Aorta (tissue), 5 donors: Measurements from ENCODE around the gene PA2G4. TPM values are rescaled to one million over a fixed set of nuclear protein-coding genes. Genes with fewer than 3 reads are reported as not detected.
A peak's percentile ranks its signal among the peaks of the same experiment; 100 is the strongest.
"Not testable (repeated sequence)": the region's sequence is repeated elsewhere in the genome, so short reads cannot be mapped to it uniquely, and the experiment has no call there.

ENCODE experiments used
- ATAC-seq: fragments of 200-7000 bp; cut with Tn5 transposase; one replicate; pipeline ENCODE4 v1.9.1; 2022; ENCODE audit warnings: moderate library complexity; ENCODE audit not compliant: low FRiP score
- DNase-seq, 2 donors: peaks; one replicate each; pipeline ENCODE4 v3.0.0-alpha.2; 2020
- H3K27ac ChIP-seq, 2 donors: one replicate each; pipeline ENCODE4 v1.5.1; 2013; ENCODE audit warnings: low read length in 2 of 2, mild to moderate bottlenecking in 2 of 2, moderate library complexity in 2 of 2, control low read depth in 1 of 2, inconsistent platforms in 1 of 2, low read depth in 1 of 2
- H3K27me3 ChIP-seq, 2 donors: one replicate each; pipeline ENCODE4 v1.6.1; 2013; ENCODE audit warnings: control low read depth in 1 of 2, low read length in 1 of 2, mild to moderate bottlenecking in 1 of 2, moderate library complexity in 1 of 2; ENCODE audit not compliant: insufficient read depth in 2 of 2, control insufficient read depth in 1 of 2
- H3K36me3 ChIP-seq, 2 donors: one replicate each; pipeline ENCODE4 v1.6.1; 2013; ENCODE audit warnings: control low read depth in 1 of 2, low read length in 1 of 2, mild to moderate bottlenecking in 1 of 2; ENCODE audit not compliant: insufficient read depth in 2 of 2, control insufficient read depth in 1 of 2
- H3K4me1 ChIP-seq, 2 donors: one replicate each; pipeline ENCODE4 v1.6.1; 2013; ENCODE audit warnings: low read length in 2 of 2, control low read depth in 1 of 2, mild to moderate bottlenecking in 1 of 2, moderate library complexity in 1 of 2; ENCODE audit not compliant: insufficient read depth in 2 of 2, control insufficient read depth in 1 of 2
- H3K4me3 ChIP-seq, 2 donors: one replicate each; pipeline ENCODE4 v1.5.1; 2013; ENCODE audit warnings: low read length in 2 of 2, control low read depth in 1 of 2, mild to moderate bottlenecking in 1 of 2
- H3K9me3 ChIP-seq: one replicate; pipeline ENCODE4 v1.6.1; 2013; ENCODE audit warnings: mild to moderate bottlenecking, low read length; ENCODE audit not compliant: control insufficient read depth
- WGBS, 2 donors: extraction: QIAGEN DNeasy Blood & Tissue Kit; methylation state at CpG; one replicate each; pipeline ENCODE4 v1.1.7; 2013; 5-methylcytosine and 5-hydroxymethylcytosine counted together
- intact Hi-C, 2 donors: fragments of 100-400 bp; cut with DNase I; formaldehyde crosslinking; loops; one replicate each; pipeline versions ENCODE4 v1.14.2 to v1.15.0; 2022
- polyA plus RNA-seq, 2 donors: library from polyadenylated mRNA; stranded (reverse); fragments of 200-250 nt; gene quantifications; one replicate each; pipeline ENCODE4 v1.2.3, GENCODE V29; 2013
- total RNA-seq, 2 donors: library from RNA; stranded (reverse); fragmentation: NEBNext Ultra II Directional; extraction: Animal tissue kit (Norgen Biotek cat#: 25700); gene quantifications; one replicate each; pipeline ENCODE4 v1.2.1, GENCODE V29; 2021
- donor health status: healthy with polysubstance abuse.
- donor health status: Bipolar disorder and iron deficiency.
- donor health status: DM: no; HTN: no; CAD: no.
- donor health status: DM: no; HTN: no; CAD: no.
- donor health status: DM: yes; HTN: yes; CAD: no.

PA2G4 gene
- total and polyA plus RNA-seq, 4 donors, result 59.9 to 80.8 (median 71.5) TPM

DNA sequence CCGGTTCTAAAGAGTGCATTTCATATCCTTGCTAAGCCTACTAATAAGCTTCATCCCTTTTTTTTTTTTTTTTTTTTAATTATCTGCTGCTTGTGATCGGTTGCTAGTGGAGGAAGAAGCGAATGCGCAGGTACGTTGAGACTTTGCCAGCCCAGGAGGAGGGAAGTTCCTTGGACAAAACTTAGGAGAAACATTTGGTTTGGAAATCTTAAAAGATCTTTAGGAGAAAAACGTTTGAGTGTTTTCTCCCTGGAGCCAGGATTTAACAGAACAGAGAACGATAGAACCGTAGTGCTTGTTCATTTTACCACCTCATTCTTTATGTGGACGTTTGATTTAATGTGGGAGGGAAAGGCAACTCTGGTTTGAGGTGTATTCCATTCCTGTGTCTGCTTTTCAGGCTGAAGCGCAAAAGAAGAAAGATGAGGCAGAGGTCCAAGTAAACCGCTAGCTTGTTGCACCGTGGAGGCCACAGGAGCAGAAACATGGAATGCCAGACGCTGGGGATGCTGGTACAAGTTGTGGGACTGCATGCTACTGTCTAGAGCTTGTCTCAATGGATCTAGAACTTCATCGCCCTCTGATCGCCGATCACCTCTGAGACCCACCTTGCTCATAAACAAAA is 12.8 kb downstream of the PA2G4 start:
- H3K4me3 ChIP-seq, result peak overlapping the region; percentile 93 to 99
- not testable (repeated sequence) for DNase-seq, H3K36me3 ChIP-seq, H3K9me3 ChIP-seq, ATAC-seq, H3K4me1 ChIP-seq, H3K27me3 ChIP-seq
- 1 to 2% methylated on average over 12 of the region's 16 CpGs for WGBS, 2 donors
- intact Hi-C loops, result loop anchor here in 1 of 2 donors (5.0 kb wide), 1 partner anchor 40 kb away; the partner anchor contains the start of gene MYL6
- H3K27ac ChIP-seq, result peak overlapping the region; percentile 72 to 91

DNA sequence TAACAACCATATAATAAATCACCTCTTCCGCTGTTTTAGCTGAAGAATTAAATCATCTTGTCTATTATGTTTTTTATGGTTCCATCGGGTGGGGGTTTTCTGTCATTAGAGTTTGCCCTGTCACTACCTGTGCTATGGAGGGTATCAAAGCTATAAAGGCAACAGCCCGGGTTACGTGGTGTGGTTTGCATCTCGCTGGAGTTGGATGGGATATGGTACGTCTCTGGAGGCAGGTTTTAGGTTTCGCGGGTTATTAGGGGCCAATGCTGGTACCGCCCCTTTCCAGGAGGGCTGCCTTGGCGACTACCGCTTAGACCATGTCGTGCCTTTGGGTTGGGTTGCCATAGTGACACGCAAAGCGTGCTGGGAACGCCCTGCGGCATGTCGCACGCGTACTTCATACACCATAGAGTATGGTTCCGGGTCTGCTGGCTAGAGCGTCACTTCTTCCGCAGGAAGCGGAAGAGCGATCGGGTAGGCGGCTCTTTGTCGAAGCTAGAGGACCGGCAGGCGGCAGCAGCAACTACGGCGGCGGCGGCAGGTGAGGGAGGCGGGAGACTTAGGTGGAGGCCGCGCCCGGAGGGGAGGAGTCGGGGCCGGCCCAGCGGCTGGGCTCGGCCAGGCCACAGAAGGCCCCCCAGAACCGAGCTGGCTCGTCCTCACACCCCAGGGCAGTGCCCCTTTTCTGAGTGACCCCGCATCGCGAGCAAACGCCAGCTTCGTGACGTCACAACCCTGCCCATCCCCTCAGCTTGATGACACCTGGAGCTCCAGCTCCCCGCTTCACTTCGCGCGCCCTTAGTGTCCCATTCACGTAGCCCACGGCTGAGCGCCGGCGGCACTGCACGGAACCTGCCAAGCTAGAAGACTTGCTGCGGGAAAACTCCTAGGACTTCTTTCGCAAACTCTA is 13.7 kb downstream of the PA2G4 start, which contains the start of gene ZC3H10:
Gene ZC3H10, plus strand, starts transcription at position 489 of the 910 bp plus-strand sequence. CDS start 2,297 bp downstream, outside the sequence.
- WGBS, 2 donors, result 0% methylated on average over 50 to 61 of the region's 61 CpGs
- Histone ChIP-seq H3K9me3 (no peaks in the 10 kb centered on the region), H3K27me3 (peaks cover 0 to 3% of the 10 kb centered on the region in 2 donors), H3K36me3 (no peaks in the 10 kb centered on the region), H3K27ac (peak within 1 kb of the TSS; percentile 91 to 98), H3K4me3 (peak within 1 kb of the TSS; percentile 93 to 99), H3K4me1 (peaks cover 0 to 6% of the 10 kb centered on the region in 2 donors)
- intact Hi-C loops, result loop anchor here (2.0 to 5.0 kb wide), 4 partner anchors 39 to 107 kb away; partner anchors contain the start of genes MYL6 (in 1 of the 2), NABP2 (in 1 of the 2) and SMARCC2 (in 1 of the 2)
- ATAC-seq (peak; percentile 92), DNase-seq (peak; percentile 98 to 99)

DNA sequence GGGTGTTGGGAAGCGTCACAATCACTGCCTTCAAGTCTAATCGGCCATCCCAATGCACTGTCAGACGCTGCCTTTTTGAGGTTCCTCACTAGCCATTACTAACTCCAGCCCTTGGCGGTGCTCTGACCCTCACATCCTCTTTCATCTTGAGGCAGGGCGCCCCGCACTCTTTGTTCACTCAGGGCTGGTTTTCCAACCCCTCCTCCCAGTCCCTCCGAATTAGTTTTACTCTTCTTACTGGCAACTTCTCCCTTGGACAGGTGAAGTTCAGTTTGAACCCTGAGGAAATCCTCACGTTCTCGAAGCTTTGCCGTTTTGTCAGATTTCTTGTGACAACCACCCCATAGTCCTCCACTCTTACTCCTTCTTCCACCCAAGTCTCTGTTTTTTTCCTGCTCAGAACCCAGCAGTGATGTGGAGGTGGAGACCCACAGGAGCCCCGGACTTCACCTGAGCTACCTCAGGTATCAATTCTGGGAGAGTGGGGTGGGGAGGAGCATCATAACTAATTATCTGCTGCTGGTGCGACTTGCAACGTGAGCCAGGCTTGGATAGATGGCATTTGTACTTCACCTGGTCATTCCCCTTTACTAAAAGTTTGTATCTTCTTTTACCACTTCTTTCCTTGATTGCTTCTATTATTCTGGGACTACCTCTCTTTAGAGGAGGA is 14.5 kb downstream of the PA2G4 start:
- Histone ChIP-seq H3K27ac (peak overlapping the region in 1 of 2 donors; percentile 98), H3K9me3 (no peaks in the 10 kb centered on the region), H3K36me3 (no peaks in the 10 kb centered on the region), H3K4me1 (peaks cover 0 to 6% of the 10 kb centered on the region in 2 donors), H3K4me3 (peak overlapping the region; percentile 55 to 79), H3K27me3 (peaks cover 0 to 3% of the 10 kb centered on the region in 2 donors)
- no peak for ATAC-seq
- DNase-seq, result no peak
- intact Hi-C loops, result loop anchor here (1.0 to 5.0 kb wide), 5 partner anchors 38 to 106 kb away; partner anchors contain the start of genes SMARCC2 (in 2 of the 2), MYL6 (in 1 of the 2) and NABP2 (in 1 of the 2)
- 8 to 10% methylated on average over 13 of the region's 13 CpGs for WGBS, 2 donors

DNA sequence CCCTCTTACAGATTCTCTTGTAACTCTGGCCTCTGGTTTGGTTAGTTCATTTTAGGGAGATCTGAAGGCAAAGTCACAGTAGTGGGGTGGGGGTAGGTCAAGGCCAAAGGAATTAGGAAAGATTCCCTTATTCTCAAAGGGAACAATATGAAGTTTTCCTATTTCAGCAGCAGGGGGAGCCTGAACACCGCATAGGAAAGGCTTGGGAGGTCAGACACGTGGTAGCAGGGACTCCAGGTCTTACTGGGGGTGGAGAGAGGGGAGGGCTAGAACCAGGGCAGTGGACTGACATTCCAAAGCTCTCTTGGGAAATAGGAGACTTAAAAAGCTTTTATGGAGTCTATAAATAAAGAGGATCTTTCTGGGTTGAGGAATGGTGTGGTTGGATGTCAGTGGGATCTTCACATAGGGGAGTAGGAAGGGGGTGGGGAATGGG is 15.0 kb downstream of the PA2G4 start:
- H3K9me3 ChIP-seq, result no peaks in the 10 kb centered on the region
- DNase-seq (peak in 1 of 2 donors; percentile 84), ATAC-seq (peak; percentile 72)
- peaks cover 0 to 6% of the 10 kb centered on the region in 2 donors for H3K4me1 ChIP-seq
- WGBS, 2 donors, result 0% methylated on average over 2 of the region's 2 CpGs
- H3K4me3 ChIP-seq, result no peak overlapping the region
- no peaks in the 10 kb centered on the region for H3K36me3 ChIP-seq
- intact Hi-C loops, result loop anchor here (1.0 to 5.0 kb wide), 5 partner anchors 38 to 105 kb away; partner anchors contain the start of genes SMARCC2 (in 2 of the 2), MYL6 (in 1 of the 2) and NABP2 (in 1 of the 2)
- peaks cover 0 to 3% of the 10 kb centered on the region in 2 donors for H3K27me3 ChIP-seq
- no peak overlapping the region for H3K27ac ChIP-seq

DNA sequence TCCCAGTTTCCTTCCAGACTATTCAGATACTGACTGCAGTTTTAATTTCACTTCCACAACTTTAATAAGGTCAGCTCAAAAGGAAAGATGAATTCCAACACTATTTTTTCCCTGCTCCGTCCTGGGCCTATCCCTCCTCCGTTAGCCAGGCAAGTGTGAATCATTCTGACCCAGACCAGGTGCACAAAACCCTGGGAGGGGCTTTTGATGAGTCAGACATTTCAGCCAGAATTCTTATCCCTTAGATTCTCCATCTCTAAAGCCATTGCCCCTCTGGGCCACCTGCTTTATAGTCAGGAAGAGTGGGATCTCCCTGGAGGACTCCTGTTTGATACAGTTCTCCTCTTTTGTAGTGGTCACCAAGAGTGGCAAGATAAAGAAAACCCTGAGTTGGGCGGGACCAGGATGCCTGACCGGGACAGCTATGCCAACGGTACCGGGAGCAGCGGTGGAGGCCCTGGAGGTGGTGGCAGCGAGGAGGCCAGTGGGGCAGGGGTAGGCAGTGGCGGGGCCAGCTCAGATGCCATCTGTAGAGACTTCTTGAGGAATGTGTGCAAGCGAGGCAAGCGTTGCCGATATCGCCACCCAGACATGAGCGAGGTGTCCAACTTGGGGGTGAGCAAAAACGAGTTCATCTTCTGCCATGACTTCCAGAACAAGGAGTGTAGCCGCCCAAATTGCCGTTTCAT is 15.9 kb downstream of the PA2G4 start:
- Histone ChIP-seq H3K36me3 (no peaks in the 10 kb centered on the region), H3K27ac (peak overlapping the region in 1 of 2 donors; percentile 81), H3K4me1 (peaks cover 0 to 6% of the 10 kb centered on the region in 2 donors), H3K27me3 (peaks cover 0 to 3% of the 10 kb centered on the region in 2 donors), H3K4me3 (no peak overlapping the region), H3K9me3 (no peaks in the 10 kb centered on the region)
- 81 to 85% methylated on average over 17 of the region's 17 CpGs for WGBS, 2 donors
- ATAC-seq (no peak), DNase-seq (no peak)
- intact Hi-C loops, result no loop called here

DNA sequence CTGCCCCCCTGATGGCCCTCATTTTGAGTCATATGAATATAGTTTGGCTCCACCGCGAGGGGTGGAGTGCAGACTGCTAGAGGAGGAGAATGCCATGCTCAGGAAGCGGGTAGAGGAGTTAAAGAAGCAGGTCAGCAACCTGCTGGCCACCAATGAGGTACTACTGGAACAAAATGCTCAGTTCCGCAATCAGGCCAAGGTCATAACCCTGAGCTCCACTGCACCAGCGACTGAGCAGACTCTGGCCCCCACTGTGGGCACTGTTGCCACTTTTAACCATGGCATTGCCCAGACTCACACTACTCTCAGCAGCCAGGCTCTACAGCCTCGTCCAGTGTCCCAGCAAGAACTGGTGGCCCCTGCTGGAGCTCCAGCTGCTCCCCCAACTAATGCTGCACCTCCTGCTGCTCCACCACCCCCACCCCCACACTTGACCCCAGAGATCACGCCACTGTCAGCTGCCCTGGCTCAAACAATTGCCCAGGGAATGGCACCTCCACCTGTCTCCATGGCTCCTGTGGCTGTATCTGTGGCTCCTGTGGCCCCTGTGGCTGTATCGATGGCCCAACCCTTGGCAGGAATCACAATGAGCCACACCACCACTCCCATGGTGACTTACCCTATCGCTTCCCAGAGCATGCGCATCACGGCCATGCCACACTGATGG is 17.0 kb downstream of the PA2G4 start:
- Histone ChIP-seq H3K9me3 (no peaks in the 10 kb centered on the region), H3K27ac (no peak overlapping the region), H3K36me3 (no peaks in the 10 kb centered on the region), H3K4me1 (peaks cover 0 to 6% of the 10 kb centered on the region in 2 donors), H3K27me3 (peaks cover 0 to 3% of the 10 kb centered on the region in 2 donors), H3K4me3 (no peak overlapping the region)
- intact Hi-C loops, result no loop called here
- WGBS, 2 donors, result 82 to 85% methylated on average over 11 of the region's 11 CpGs
- DNase-seq, result no peak
- ATAC-seq, result no peak

DNA sequence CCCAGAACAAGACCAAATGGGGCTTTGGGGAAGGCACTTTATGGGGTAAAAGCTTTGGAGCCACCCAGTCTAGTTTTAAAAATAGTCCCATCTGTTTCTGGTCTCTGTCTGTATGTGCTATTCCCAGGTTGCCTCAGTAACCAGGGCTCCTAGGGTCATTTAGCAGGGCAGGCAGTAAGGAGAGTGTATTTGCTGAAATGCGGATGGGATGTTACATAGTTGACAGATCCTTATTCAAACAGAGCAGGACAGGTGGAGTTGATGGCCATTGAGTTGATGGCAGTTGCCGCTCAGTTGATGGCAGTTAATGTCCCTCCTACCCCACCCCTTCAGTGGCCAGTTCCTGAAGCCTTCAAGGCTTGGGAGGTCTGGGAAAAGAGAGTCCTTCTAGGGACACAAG is 18.3 kb downstream of the PA2G4 start:
- Histone ChIP-seq H3K27ac (no peak overlapping the region), H3K4me1 (peaks cover 0 to 10% of the 10 kb centered on the region in 2 donors), H3K4me3 (no peak overlapping the region), H3K27me3 (peaks cover 0 to 3% of the 10 kb centered on the region in 2 donors), H3K36me3 (no peaks in the 10 kb centered on the region), H3K9me3 (no peaks in the 10 kb centered on the region)
- ATAC-seq, result no peak
- intact Hi-C loops, result no loop called here
- 79 to 88% methylated on average over 2 of the region's 2 CpGs for WGBS, 2 donors
- no peak for DNase-seq
